GM23338 (cell line): Measurements from ENCODE around the gene RNF207. TPM values are rescaled to one million over a fixed set of nuclear protein-coding genes. Genes with fewer than 3 reads are reported as not detected.

Experiments
- ATAC-seq: fragments of 200-7000 bp; cut with Tn5 transposase; 3 replicates; pipeline ENCODE4 v1.9.1; 2020
- DNase-seq: peaks from one replicate; pipeline ENCODE4 v3.0.0-alpha.2; 2015; ENCODE audit warnings: low spot score
- H2AFZ ChIP-seq: fragments of 200-600 bp; sonication (generic); 2 replicates; pipeline ENCODE4 v1.8.0; 2016; ENCODE audit warnings: antibody characterized with exemption, mild to moderate bottlenecking, moderate library complexity
- H3F3A ChIP-seq: fragments of 200-600 bp; sonication (generic); replicated peaks from 2 replicates; pipeline ENCODE4 v1.8.0; 2017; ENCODE audit warnings: antibody characterized with exemption, mixed run types, low read depth
- H3K27ac ChIP-seq: fragments of 200-600 bp; sonication (generic); 2 replicates; pipeline ENCODE4 v1.6.1; 2016; ENCODE audit warnings: low read depth
- H3K27me3 ChIP-seq: fragments of 200-600 bp; sonication (generic); 2 replicates; pipeline ENCODE4 v1.8.0; 2016; ENCODE audit warnings: mild to moderate bottlenecking, mixed run types, moderate library complexity; ENCODE audit not compliant: insufficient read depth
- H3K36me3 ChIP-seq: fragments of 200-600 bp; sonication (generic); 2 replicates; pipeline ENCODE4 v1.8.0; 2016; ENCODE audit warnings: mild to moderate bottlenecking; ENCODE audit not compliant: insufficient read depth
- H3K4me1 ChIP-seq: fragments of 200-600 bp; sonication (generic); 2 replicates; pipeline ENCODE4 v1.8.0; 2016; ENCODE audit warnings: mild to moderate bottlenecking, moderate library complexity; ENCODE audit not compliant: insufficient read depth
- H3K4me2 ChIP-seq: fragments of 200-600 bp; sonication (generic); 2 replicates; pipeline ENCODE4 v1.7.1; 2017; ENCODE audit warnings: mixed run types
- H3K4me3 ChIP-seq: fragments of 200-600 bp; sonication (generic); 2 replicates; pipeline ENCODE4 v1.6.1; 2016; ENCODE audit warnings: mixed run types
- H3K79me2 ChIP-seq: fragments of 200-600 bp; sonication (generic); replicated peaks from 2 replicates; pipeline ENCODE4 v1.8.0; 2017; ENCODE audit warnings: mild to moderate bottlenecking; ENCODE audit not compliant: insufficient read depth
- H3K9me2 ChIP-seq: fragments of 200-600 bp; sonication (generic); 2 replicates; pipeline ENCODE4 v1.8.0; 2017; ENCODE audit not compliant: insufficient read depth
- H4K20me1 ChIP-seq: fragments of 200-600 bp; sonication (generic); replicated peaks from 2 replicates; pipeline ENCODE4 v1.8.0; 2017; ENCODE audit warnings: mild to moderate bottlenecking; ENCODE audit not compliant: insufficient read depth
- H3K27ac Mint-ChIP-seq: 2 replicates; pipeline ENCODE4 v1.8.0; 2020; ENCODE audit warnings: inconsistent platforms, mild to moderate bottlenecking, moderate library complexity, mixed read lengths
- H3K27me3 Mint-ChIP-seq: 3 replicates; pipeline ENCODE4 v1.8.0; 2022; ENCODE audit warnings: low read depth, mild to moderate bottlenecking, moderate library complexity, mixed read lengths, inconsistent platforms; ENCODE audit not compliant: insufficient read depth, poor library complexity
- H3K36me3 Mint-ChIP-seq: 3 replicates; pipeline ENCODE4 v1.8.0; 2021; ENCODE audit warnings: low read depth, mild to moderate bottlenecking, inconsistent platforms, moderate library complexity, mixed read lengths
- H3K4me1 Mint-ChIP-seq: 3 replicates; pipeline ENCODE4 v1.8.0; 2020; ENCODE audit warnings: mild to moderate bottlenecking, inconsistent platforms, mixed read lengths
- H3K4me3 Mint-ChIP-seq: 3 replicates; pipeline ENCODE4 v1.8.0; 2021; ENCODE audit warnings: moderate library complexity, mild to moderate bottlenecking, inconsistent platforms, mixed read lengths
- H3K9me3 Mint-ChIP-seq: 3 replicates; pipeline ENCODE4 v1.8.0; 2020; ENCODE audit warnings: moderate library complexity, mild to moderate bottlenecking, inconsistent platforms, mixed read lengths
- EZH2 ChIP-seq: fragments of 200-600 bp; sonication (generic); IDR thresholded peaks from one replicate; pipeline ENCODE4 v1.8.0; 2017; ENCODE audit warnings: antibody characterized with exemption, mild to moderate bottlenecking, low read depth; ENCODE audit not compliant: unreplicated experiment
- POLR2AphosphoS5 ChIP-seq: IDR thresholded peaks from 2 replicates; pipeline ENCODE4 v1.6.1; 2016; ENCODE audit warnings: antibody characterized with exemption, low read depth
- STAT1 ChIP-seq: IDR thresholded peaks from one replicate; pipeline ENCODE4 v1.6.1; 2016; ENCODE audit warnings: antibody characterized with exemption; ENCODE audit not compliant: unreplicated experiment
- polyA plus RNA-seq: library from polyadenylated mRNA; unstranded; fragments of >200 nt; fragmentation: Nextera tagmentation; extraction: Ambion mirVana; gene quantifications from 2 replicates; pipeline ENCODE4 v1.2.1, GENCODE V29; 2016
- total RNA-seq: library from RNA; depleted of rRNA; stranded (reverse); fragments of >200 nt; shearing (Covaris generic); gene quantifications from 2 replicates; pipeline ENCODE4 v1.2.3, GENCODE V29; 2014
- TF ChIP-seq, protein P1 (sequence below): IDR thresholded peaks from 2 replicates; pipeline ENCODE4 v1.6.1; 2016; ENCODE audit warnings: antibody characterized with exemption
- TF ChIP-seq, protein P2 (sequence below): IDR thresholded peaks from one replicate; pipeline ENCODE4 v1.6.1; 2018; ENCODE audit warnings: antibody characterized with exemption; ENCODE audit not compliant: unreplicated experiment

Gene RNF207
- total and polyA plus RNA-seq, 2 experiments from 2014 or later, result 1.7 to 2.9 TPM

DNA sequence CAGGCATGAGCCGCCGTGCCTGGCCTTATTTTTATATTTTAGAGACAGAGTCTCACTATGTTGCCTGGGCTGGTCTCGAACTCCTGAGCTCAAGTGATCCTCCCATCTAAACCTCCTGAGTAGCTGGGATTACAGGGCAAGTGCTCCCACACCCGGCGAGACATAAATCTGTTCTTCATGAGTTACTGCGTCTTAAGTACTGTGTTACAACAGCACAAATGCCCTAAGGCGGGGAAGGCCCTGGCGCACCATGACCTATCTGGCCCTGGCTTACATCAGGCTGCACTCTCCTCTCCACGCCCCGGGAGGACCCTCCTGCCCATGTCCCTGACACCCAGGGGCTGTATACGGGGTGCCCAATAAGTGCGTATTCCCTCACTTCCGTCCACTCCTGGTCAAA is 50.7 kb downstream of the RNF207 start:
- no peak for DNase-seq
- no peak for ATAC-seq
- no peak overlapping the region for H3K27ac Mint-ChIP-seq
- H3K4me1 ChIP-seq, result no peaks in the 10 kb centered on the region; the same call in 1 of the 2 replicates
- peaks cover 5% of the 10 kb centered on the region; the same call in 1 of the 3 replicates for H3K4me1 Mint-ChIP-seq
- H3K4me3 ChIP-seq, result no peak overlapping the region
- no peaks in the 10 kb centered on the region for H3K79me2 ChIP-seq
- peaks cover 26% of the 10 kb centered on the region for H3K27me3 Mint-ChIP-seq
- TF ChIP-seq, protein P1, sequence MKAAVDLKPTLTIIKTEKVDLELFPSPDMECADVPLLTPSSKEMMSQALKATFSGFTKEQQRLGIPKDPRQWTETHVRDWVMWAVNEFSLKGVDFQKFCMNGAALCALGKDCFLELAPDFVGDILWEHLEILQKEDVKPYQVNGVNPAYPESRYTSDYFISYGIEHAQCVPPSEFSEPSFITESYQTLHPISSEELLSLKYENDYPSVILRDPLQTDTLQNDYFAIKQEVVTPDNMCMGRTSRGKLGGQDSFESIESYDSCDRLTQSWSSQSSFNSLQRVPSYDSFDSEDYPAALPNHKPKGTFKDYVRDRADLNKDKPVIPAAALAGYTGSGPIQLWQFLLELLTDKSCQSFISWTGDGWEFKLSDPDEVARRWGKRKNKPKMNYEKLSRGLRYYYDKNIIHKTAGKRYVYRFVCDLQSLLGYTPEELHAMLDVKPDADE, result no peak
- H3K27me3 ChIP-seq, result peaks cover 18% of the 10 kb centered on the region
- no peaks in the 10 kb centered on the region for H3K9me2 ChIP-seq
- H4K20me1 ChIP-seq, result no peaks in the 10 kb centered on the region; the same call in 1 of the 2 replicates
- no peaks in the 10 kb centered on the region; the same call in 2 of the 3 replicates for H3K9me3 Mint-ChIP-seq
- H3K4me3 Mint-ChIP-seq, result no peak overlapping the region
- H3K27ac ChIP-seq, result no peak overlapping the region
- H3K36me3 ChIP-seq, result no peaks in the 10 kb centered on the region
- H3K4me2 ChIP-seq, result no peak overlapping the region
- no peak overlapping the region for H2AFZ ChIP-seq
- H3K36me3 Mint-ChIP-seq, result no peaks in the 10 kb centered on the region; the same call in 2 of the 3 replicates
- peaks cover 11% of the 10 kb centered on the region; the same call in 1 of the 2 replicates for H3F3A ChIP-seq

DNA sequence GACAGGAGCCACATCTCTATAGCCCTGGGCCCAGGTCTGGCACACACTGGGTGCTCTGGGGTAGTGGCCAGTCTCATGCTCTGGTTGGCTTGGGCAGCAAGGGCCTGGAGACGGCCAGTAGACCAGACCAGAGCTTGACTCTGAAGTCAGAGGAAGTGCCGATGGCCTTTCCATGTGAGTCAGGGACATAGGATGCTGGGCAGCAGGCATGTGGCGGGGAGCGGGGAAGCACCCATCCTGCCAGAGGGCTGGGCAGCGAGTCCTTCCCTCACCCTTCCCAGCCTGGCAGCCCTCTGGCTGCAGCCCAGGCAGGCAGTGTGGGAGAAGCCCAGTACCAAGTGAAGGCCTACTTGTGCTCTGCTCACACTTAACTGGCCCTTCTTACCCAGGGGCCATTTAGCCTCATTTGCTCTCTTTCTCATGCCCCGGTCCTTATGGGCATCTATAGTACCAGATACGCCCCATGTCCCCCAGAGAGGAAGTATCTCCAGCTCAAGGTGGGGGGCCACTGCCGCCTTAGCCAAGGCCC is 51.7 kb downstream of the RNF207 start:
- Histone ChIP-seq H3K4me1 (no peaks in the 10 kb centered on the region; the same call in 1 of the 2 replicates), H3K36me3 (no peaks in the 10 kb centered on the region), H3K27ac (no peak overlapping the region), H3K79me2 (no peaks in the 10 kb centered on the region), H3K9me2 (no peaks in the 10 kb centered on the region), H4K20me1 (no peaks in the 10 kb centered on the region; the same call in 1 of the 2 replicates), H3K4me2 (no peak overlapping the region), H3K27me3 (peaks cover 21% of the 10 kb centered on the region), H2AFZ (no peak overlapping the region), H3K4me3 (no peak overlapping the region), H3F3A (peaks cover 17% of the 10 kb centered on the region)
- Mint-ChIP-seq H3K36me3 (no peaks in the 10 kb centered on the region; the same call in 2 of the 3 replicates), H3K27ac (no peak overlapping the region), H3K4me3 (no peak overlapping the region), H3K4me1 (peaks cover 8% of the 10 kb centered on the region; the same call in 2 of the 3 replicates), H3K9me3 (no peaks in the 10 kb centered on the region; the same call in 2 of the 3 replicates), H3K27me3 (peaks cover 26% of the 10 kb centered on the region)
- no peak for TF ChIP-seq EZH2
- TF ChIP-seq, protein P2, sequence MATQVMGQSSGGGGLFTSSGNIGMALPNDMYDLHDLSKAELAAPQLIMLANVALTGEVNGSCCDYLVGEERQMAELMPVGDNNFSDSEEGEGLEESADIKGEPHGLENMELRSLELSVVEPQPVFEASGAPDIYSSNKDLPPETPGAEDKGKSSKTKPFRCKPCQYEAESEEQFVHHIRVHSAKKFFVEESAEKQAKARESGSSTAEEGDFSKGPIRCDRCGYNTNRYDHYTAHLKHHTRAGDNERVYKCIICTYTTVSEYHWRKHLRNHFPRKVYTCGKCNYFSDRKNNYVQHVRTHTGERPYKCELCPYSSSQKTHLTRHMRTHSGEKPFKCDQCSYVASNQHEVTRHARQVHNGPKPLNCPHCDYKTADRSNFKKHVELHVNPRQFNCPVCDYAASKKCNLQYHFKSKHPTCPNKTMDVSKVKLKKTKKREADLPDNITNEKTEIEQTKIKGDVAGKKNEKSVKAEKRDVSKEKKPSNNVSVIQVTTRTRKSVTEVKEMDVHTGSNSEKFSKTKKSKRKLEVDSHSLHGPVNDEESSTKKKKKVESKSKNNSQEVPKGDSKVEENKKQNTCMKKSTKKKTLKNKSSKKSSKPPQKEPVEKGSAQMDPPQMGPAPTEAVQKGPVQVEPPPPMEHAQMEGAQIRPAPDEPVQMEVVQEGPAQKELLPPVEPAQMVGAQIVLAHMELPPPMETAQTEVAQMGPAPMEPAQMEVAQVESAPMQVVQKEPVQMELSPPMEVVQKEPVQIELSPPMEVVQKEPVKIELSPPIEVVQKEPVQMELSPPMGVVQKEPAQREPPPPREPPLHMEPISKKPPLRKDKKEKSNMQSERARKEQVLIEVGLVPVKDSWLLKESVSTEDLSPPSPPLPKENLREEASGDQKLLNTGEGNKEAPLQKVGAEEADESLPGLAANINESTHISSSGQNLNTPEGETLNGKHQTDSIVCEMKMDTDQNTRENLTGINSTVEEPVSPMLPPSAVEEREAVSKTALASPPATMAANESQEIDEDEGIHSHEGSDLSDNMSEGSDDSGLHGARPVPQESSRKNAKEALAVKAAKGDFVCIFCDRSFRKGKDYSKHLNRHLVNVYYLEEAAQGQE, result no peak
- DNase-seq, result no peak
- ATAC-seq, result no peak

DNA sequence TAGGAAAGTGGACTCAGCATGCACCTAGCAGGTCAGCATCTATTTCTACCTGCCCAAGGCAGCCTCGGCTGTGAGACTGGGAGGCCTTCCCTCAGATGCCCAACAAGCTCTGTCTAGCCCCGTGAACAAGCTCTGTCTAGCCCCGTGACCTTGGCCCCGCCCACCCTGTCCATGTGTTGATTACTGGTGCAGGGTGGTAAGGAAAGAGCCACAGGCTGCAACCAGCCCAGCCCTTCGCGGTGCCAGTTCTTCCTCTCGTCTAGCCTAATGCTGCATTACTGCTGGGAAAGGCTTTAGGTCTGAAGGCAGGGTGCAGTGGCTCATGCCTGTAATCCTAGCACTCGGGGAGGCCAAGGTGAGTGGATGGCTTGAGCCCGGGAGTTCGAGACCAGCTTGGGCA is 52.8 kb downstream of the RNF207 start:
- DNase-seq (no peak), ATAC-seq (no peak)
- TF ChIP-seq POLR2AphosphoS5 (no peak), STAT1 (no peak)
- no peak overlapping the region for H3K27ac ChIP-seq
- no peak overlapping the region for H3K4me3 ChIP-seq
- Mint-ChIP-seq H3K27me3 (peaks cover 31% of the 10 kb centered on the region), H3K9me3 (no peaks in the 10 kb centered on the region; the same call in 2 of the 3 replicates), H3K27ac (no peak overlapping the region), H3K4me1 (peaks cover 8% of the 10 kb centered on the region; the same call in 2 of the 3 replicates), H3K36me3 (no peaks in the 10 kb centered on the region; the same call in 2 of the 3 replicates), H3K4me3 (no peak overlapping the region)
- peaks cover 21% of the 10 kb centered on the region for H3K27me3 ChIP-seq
- no peaks in the 10 kb centered on the region for H3K9me2 ChIP-seq
- H2AFZ ChIP-seq, result no peak overlapping the region
- no peaks in the 10 kb centered on the region for H3K36me3 ChIP-seq
- H3K4me1 ChIP-seq, result no peaks in the 10 kb centered on the region; the same call in 1 of the 2 replicates
- H3K79me2 ChIP-seq, result no peaks in the 10 kb centered on the region
- H4K20me1 ChIP-seq, result no peaks in the 10 kb centered on the region; the same call in 1 of the 2 replicates
- H3F3A ChIP-seq, result peaks cover 17% of the 10 kb centered on the region
- H3K4me2 ChIP-seq, result no peak overlapping the region
